K562 (cell line): Measurements from ENCODE around the gene NISCH. TPM values are rescaled to one million over a fixed set of nuclear protein-coding genes. Genes with fewer than 3 reads are reported as not detected.

Experiments
- CBX1 ChIP-seq: sonication (generic); IDR thresholded peaks from 2 replicates; pipeline ENCODE4 v1.6.1; 2016; ENCODE audit warnings: antibody characterized with exemption, low read depth, mild to moderate bottlenecking
- CBX2 ChIP-seq: fragments of 200-600 bp; sonication (generic); IDR thresholded peaks from one replicate; pipeline ENCODE4 v1.6.1; 2012; ENCODE audit warnings: mild to moderate bottlenecking, low read length, inconsistent platforms; ENCODE audit not compliant: insufficient read depth, poor library complexity, severe bottlenecking
- CXXC5 ChIP-seq: fragments of 250-450 bp; sonication (Bioruptor Pico); IDR thresholded peaks from 2 replicates; pipeline ENCODE4 v1.8.0; 2022; ENCODE audit warnings: inconsistent platforms, mild to moderate bottlenecking, moderate library complexity
- HLTF ChIP-seq: fragments of 450-650 bp; IDR thresholded peaks from 2 replicates; pipeline ENCODE4 v1.6.1; 2016
- MCM2 ChIP-seq: fragments of 450-650 bp; IDR thresholded peaks from 2 replicates; pipeline ENCODE4 v1.6.1; 2017; ENCODE audit warnings: low read depth, mild to moderate bottlenecking
- MYNN ChIP-seq, 2 experiments: sonication (generic); formaldehyde crosslinking in 1 of 2; IDR thresholded peaks; 2 replicates each; pipeline versions ENCODE4 v1.5.0 to v1.6.1; 2016 to 2020; ENCODE audit warnings: antibody characterized with exemption in 1 of 2, missing genetic modification reagents in 1 of 2
- RAD21 ChIP-seq, 2 experiments: fragments of 250-450 bp in 1 of 2; fragments of 450-650 bp in 1 of 2; sonication (Bioruptor Pico) in 1 of 2; formaldehyde crosslinking in 1 of 2; IDR thresholded peaks in 1 of 2; conservative IDR thresholded peaks in 1 of 2; 2 replicates each; pipeline versions ENCODE4 v1.4.0 to v1.8.0; 2020 to 2022; ENCODE audit warnings: mild to moderate bottlenecking in 2 of 2, moderate library complexity in 1 of 2
- SMARCA4 ChIP-seq: fragments of 450-650 bp; IDR thresholded peaks from 2 replicates; pipeline ENCODE4 v1.6.1; 2016
- TEAD1 ChIP-seq, 2 experiments: fragments of 450-650 bp in 1 of 2; sonication (generic) in 1 of 2; formaldehyde crosslinking; IDR thresholded peaks; 2 replicates each; pipeline versions ENCODE4 v1.4.0 to v1.8.0; 2020 to 2022; ENCODE audit warnings: mild to moderate bottlenecking in 2 of 2, missing genetic modification reagents in 1 of 2
- TFAM ChIP-seq: fragments of 250-450 bp; sonication (Bioruptor Pico); conservative IDR thresholded peaks from 2 replicates; pipeline ENCODE4 v1.5.0; 2021; ENCODE audit warnings: mild to moderate bottlenecking, moderate library complexity
- polyA plus RNA-seq, 8 experiments: library from polyadenylated mRNA; depleted of rRNA in 4 of 8; stranded (reverse) in 5 of 8; unstranded in 3 of 8; fragments of >200 nt; fragmentation: Nextera tagmentation in 2 of 8; fragmentation: Illumina TruSeq in 1 of 8; extraction: Ambion mirVana in 2 of 8; extraction: Trizol in 1 of 8; gene quantifications; 2 replicates each; pipeline versions ENCODE4 v1.2.1 to v1.2.3, GENCODE V29; 2011 to 2014; ENCODE audit warnings: inconsistent platforms in 1 of 8, missing spikeins in 1 of 8
- total RNA-seq, 7 experiments: library from RNA; depleted of rRNA in 6 of 7; stranded (reverse); fragments of >200 nt in 6 of 7; fragmentation: Illumina TruSeq in 2 of 7; extraction: Trizol in 2 of 7; gene quantifications; 2 replicates each; pipeline versions ENCODE4 v1.2.1 to v1.2.3, GENCODE V29; 2011 to 2021; ENCODE audit warnings: low replicate concordance in 1 of 7
- TF ChIP-seq, protein P1 (sequence below): sonication (generic); formaldehyde crosslinking; IDR thresholded peaks from 2 replicates; pipeline ENCODE4 v1.8.1; 2023; ENCODE audit warnings: mild to moderate bottlenecking, missing genetic modification reagents

NISCH gene
- total and polyA plus RNA-seq, 9 of the 15 experiments (the other 6 are each of a cell fraction or from before 2014, with no cell fraction given) = 0.44 to 43.5 (median 23.4) TPM

GRCh38 chr3:52439426-52440248, 15.8 kb upstream of the NISCH start (continued):
- TF ChIP-seq, protein P1, sequence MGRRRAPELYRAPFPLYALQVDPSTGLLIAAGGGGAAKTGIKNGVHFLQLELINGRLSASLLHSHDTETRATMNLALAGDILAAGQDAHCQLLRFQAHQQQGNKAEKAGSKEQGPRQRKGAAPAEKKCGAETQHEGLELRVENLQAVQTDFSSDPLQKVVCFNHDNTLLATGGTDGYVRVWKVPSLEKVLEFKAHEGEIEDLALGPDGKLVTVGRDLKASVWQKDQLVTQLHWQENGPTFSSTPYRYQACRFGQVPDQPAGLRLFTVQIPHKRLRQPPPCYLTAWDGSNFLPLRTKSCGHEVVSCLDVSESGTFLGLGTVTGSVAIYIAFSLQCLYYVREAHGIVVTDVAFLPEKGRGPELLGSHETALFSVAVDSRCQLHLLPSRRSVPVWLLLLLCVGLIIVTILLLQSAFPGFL (CRISPR knock-in tag) = no peak
- TF ChIP-seq CBX2 = no peak
- TF ChIP-seq HLTF = no peak
- TF ChIP-seq MYNN (IDR thresholded peaks at IDR 0.05) = no peak
- TF ChIP-seq MYNN (CRISPR knock-in tag; IDR thresholded peaks at IDR 0.05) = no peak
- no peak for TF ChIP-seq RAD21 (CRISPR knock-in tag; conservative IDR thresholded peaks at IDR 0.05 in 1 of 2, IDR thresholded peaks at IDR 0.05 in 1 of 2)
- TF ChIP-seq MCM2 = no peak
- TF ChIP-seq SMARCA4 = no peak
- TF ChIP-seq TEAD1 (CRISPR knock-in tag; IDR thresholded peaks at IDR 0.05) = no peak
- TF ChIP-seq CBX1 = no peak
- no peak for TF ChIP-seq TFAM (CRISPR knock-in tag)
- no peak for TF ChIP-seq CXXC5 (CRISPR knock-in tag)
